K562 (cell line): ENCODE results near the gene VWC2. TPM values are rescaled to one million over a fixed set of nuclear protein-coding genes. Genes with fewer than 3 reads are reported as not detected.

Experiments used
- ATAC-seq: fragments of 200-7000 bp; cut with Tn5 transposase; 3 replicates; pipeline ENCODE4 v1.9.1; 2020; ENCODE audit warnings: moderate library complexity
- BruUV-seq: library from RNA; stranded (reverse); fragments of 400-500 nt; replicated peaks from 2 replicates; lab custom pipeline; 2021; lab: Mats Ljungman, UMichigan
- CTCF ChIA-PET: fragments of 300-600 bp; formaldehyde crosslinking; extraction: SDS; loops from one replicate; lab custom pipeline; 2021; ENCODE audit warnings: low intra/inter-chr PET ratio; lab: Yijun Ruan, JAX
- POLR2A ChIA-PET: fragments of 300-600, 350-650 bp; sonication (Branson Sonifier 250); formaldehyde crosslinking; extraction: SDS; loops from one replicate; lab custom pipeline; 2021; ENCODE audit warnings: antibody characterized with exemption, inconsistent platforms; lab: Yijun Ruan, JAX
- DNase-seq, 4 experiments: peaks; one replicate each; pipeline versions ENCODE4 v3.0.0 to v3.0.0-alpha.2; 2011 to 2018; ENCODE audit warnings: low spot score in 3 of 4, mixed read lengths in 3 of 4; ENCODE audit errors: extremely low read depth in 1 of 4
- FAIRE-seq: peaks from 2 replicates; lab custom pipeline; 2011; peaks lifted over from hg19 to GRCh38; lab: Jason Lieb, UNC
- H2AFZ ChIP-seq: 2 replicates; pipeline ENCODE4 v1.6.0; 2011; ENCODE audit warnings: low read depth, low read length, control low read depth, inconsistent platforms
- H3K27ac ChIP-seq: fragments of 200-600 bp; 3 replicates; pipeline ENCODE4 v1.8.0; 2011; ENCODE audit warnings: low read depth, mild to moderate bottlenecking, control low read depth, inconsistent platforms, low read length, moderate library complexity, mixed read lengths; ENCODE audit errors: extremely low read depth
- H3K27me3 ChIP-seq, 2 experiments: fragments of 300-600 bp in 1 of 2; 2 replicates in 1 of 2; 3 replicates in 1 of 2; pipeline versions ENCODE4 v1.6.0 to v1.8.0; 2011; ENCODE audit warnings: inconsistent platforms in 2 of 2, low read length in 2 of 2, mild to moderate bottlenecking in 1 of 2, mixed read lengths in 1 of 2, moderate library complexity in 1 of 2; ENCODE audit not compliant: control insufficient read depth in 2 of 2, insufficient read depth in 2 of 2
- H3K36me3 ChIP-seq: fragments of 300-600 bp; 3 replicates; pipeline ENCODE4 v1.8.0; 2011; ENCODE audit warnings: mild to moderate bottlenecking, low read length, inconsistent platforms; ENCODE audit not compliant: control insufficient read depth, insufficient read depth
- H3K4me1 ChIP-seq, 2 experiments: fragments of 200-600 bp in 1 of 2; replicated peaks in 1 of 2; 2 replicates in 1 of 2; 3 replicates in 1 of 2; pipeline versions ENCODE4 v1.5.1 to v1.8.0; 2011; ENCODE audit warnings: inconsistent platforms in 2 of 2, low read length in 2 of 2, mild to moderate bottlenecking in 1 of 2, mixed read lengths in 1 of 2, moderate library complexity in 1 of 2; ENCODE audit not compliant: control insufficient read depth in 2 of 2, insufficient read depth in 2 of 2
- H3K4me2 ChIP-seq: 2 replicates; pipeline ENCODE4 v1.6.1; 2011; ENCODE audit warnings: low read length, control low read depth, inconsistent platforms, mixed read lengths; ENCODE audit not compliant: insufficient read depth
- H3K4me3 ChIP-seq: fragments of 200-600 bp; sonication (generic), shearing (Covaris generic); 2 replicates; pipeline ENCODE4 v1.5.1; 2016; ENCODE audit warnings: control low read depth, inconsistent platforms
- H3K79me2 ChIP-seq: fragments of 200-600 bp; 3 replicates; pipeline ENCODE4 v1.8.0; 2011; ENCODE audit warnings: low read length, inconsistent platforms; ENCODE audit not compliant: control insufficient read depth, insufficient read depth
- H3K9ac ChIP-seq, 2 experiments: 2 replicates each; pipeline versions ENCODE4 v1.6.0 to v1.6.1; 2011; ENCODE audit warnings: low read depth in 2 of 2, low read length in 2 of 2, control low read depth in 1 of 2, inconsistent platforms in 1 of 2, mild to moderate bottlenecking in 1 of 2, mixed read lengths in 1 of 2; ENCODE audit not compliant: insufficient read depth in 1 of 2
- H3K9me1 ChIP-seq: one replicate; pipeline ENCODE4 v1.6.0; 2011; ENCODE audit warnings: inconsistent platforms, mild to moderate bottlenecking, low read length, moderate library complexity; ENCODE audit not compliant: control insufficient read depth, insufficient read depth
- H3K9me3 ChIP-seq: replicated peaks from 2 replicates; pipeline ENCODE4 v1.5.1; 2011; ENCODE audit warnings: low read depth, low read length, inconsistent platforms; ENCODE audit not compliant: control insufficient read depth, insufficient read depth
- H4K20me1 ChIP-seq: replicated peaks from 2 replicates; pipeline ENCODE4 v1.6.1; 2011; ENCODE audit warnings: low read length, inconsistent platforms, mixed read lengths; ENCODE audit not compliant: control insufficient read depth, insufficient read depth
- ARID3A ChIP-seq: IDR thresholded peaks from 2 replicates; pipeline ENCODE4 v1.6.1; 2012; ENCODE audit warnings: low read depth, low read length, improper control_type of control experiment, borderline replicate concordance
- ATF1 ChIP-seq, 2 experiments: fragments of 450-650 bp in 1 of 2; IDR thresholded peaks; 2 replicates each; pipeline ENCODE4 v1.6.1; 2016; ENCODE audit warnings: missing compliant biosample characterization in 1 of 2, missing genetic modification characterization in 1 of 2
- ELF4 ChIP-seq: fragments of 450-650 bp; formaldehyde crosslinking; IDR thresholded peaks from 2 replicates; pipeline ENCODE4 v1.4.0; 2022; ENCODE audit warnings: missing genetic modification characterization
- ELK3 ChIP-seq: fragments of 450-650 bp; formaldehyde crosslinking; IDR thresholded peaks from 2 replicates; pipeline ENCODE4 v1.4.0; 2020; ENCODE audit warnings: mild to moderate bottlenecking
- ETV5 ChIP-seq: sonication (generic); formaldehyde crosslinking; IDR thresholded peaks from 2 replicates; pipeline ENCODE4 v1.4.0; 2020; ENCODE audit warnings: low read depth, mild to moderate bottlenecking, missing genetic modification reagents
- GABPB2 ChIP-seq: fragments of 250-450 bp; sonication (Bioruptor Pico); conservative IDR thresholded peaks from 2 replicates; pipeline ENCODE4 v1.5.1; 2021; ENCODE audit warnings: mild to moderate bottlenecking
- GATAD2A ChIP-seq: fragments of 450-650 bp; IDR thresholded peaks from 2 replicates; pipeline ENCODE4 v1.6.1; 2017
- GTF3C2 ChIP-seq: IDR thresholded peaks from 3 replicates; pipeline ENCODE4 v1.6.1; 2011; ENCODE audit warnings: borderline replicate concordance, mild to moderate bottlenecking, moderate library complexity; ENCODE audit not compliant: insufficient read length; ENCODE audit errors: extremely low read depth
- MECOM ChIP-seq: fragments of 250-450 bp; sonication (Bioruptor Pico); IDR thresholded peaks from 2 replicates; pipeline ENCODE4 v1.8.0; 2022; ENCODE audit warnings: inconsistent platforms
- MITF ChIP-seq: IDR thresholded peaks from 2 replicates; pipeline ENCODE4 v1.6.1; 2014; ENCODE audit warnings: antibody characterized with exemption
- PPARD ChIP-seq: fragments of 250-450 bp; sonication (Bioruptor Pico); IDR thresholded peaks from 2 replicates; pipeline ENCODE4 v1.8.0; 2022; ENCODE audit warnings: inconsistent platforms, mild to moderate bottlenecking, moderate library complexity
- RAD21 ChIP-seq, 2 experiments: fragments of 250-450 bp in 1 of 2; fragments of 450-650 bp in 1 of 2; sonication (Bioruptor Pico) in 1 of 2; formaldehyde crosslinking in 1 of 2; IDR thresholded peaks in 1 of 2; conservative IDR thresholded peaks in 1 of 2; 2 replicates each; pipeline versions ENCODE4 v1.4.0 to v1.8.0; 2020 to 2022; ENCODE audit warnings: mild to moderate bottlenecking in 2 of 2, moderate library complexity in 1 of 2
- RBM34 ChIP-seq: fragments of 200-400 bp; formaldehyde crosslinking; IDR thresholded peaks from 2 replicates; pipeline ENCODE4 v1.6.1; 2018; ENCODE audit warnings: low read length, borderline replicate concordance; ENCODE audit not compliant: insufficient read depth
- SMC3 ChIP-seq: conservative IDR thresholded peaks from 2 replicates; pipeline ENCODE4 v1.6.1; 2011; ENCODE audit warnings: low read depth, low read length, improper control_type of control experiment; ENCODE audit not compliant: insufficient read depth
- ZNF431 ChIP-seq: sonication (generic); formaldehyde crosslinking; IDR thresholded peaks from 2 replicates; pipeline ENCODE4 v1.8.0; 2022; ENCODE audit warnings: mild to moderate bottlenecking, missing genetic modification reagents
- ZNF717 ChIP-seq: fragments of 250-450 bp; sonication (Bioruptor Pico); IDR thresholded peaks from 2 replicates; pipeline ENCODE4 v1.5.0; 2021
- WGBS: fragments of 100-300 bp; shearing (Covaris generic); methylation state at CpG from one replicate; pipeline ENCODE4 v1.1.6; 2016; ENCODE audit warnings: low coverage, mixed read lengths; ENCODE audit not compliant: insufficient coverage; ENCODE audit errors: missing lambda C conversion rate; 5-methylcytosine and 5-hydroxymethylcytosine counted together
- in situ Hi-C: fragments of 300-500 bp; cut with MboI; formaldehyde crosslinking; loops from 4 replicates; pipeline ENCODE4 v1.15.0; 2018; ENCODE audit warnings: inconsistent platforms, mixed read lengths
- intact Hi-C: fragments of 100-400 bp; cut with micrococcal nuclease; formaldehyde crosslinking; loops from 2 replicates; pipeline ENCODE4 v1.14.2; 2022
- polyA plus RNA-seq, 8 experiments: library from polyadenylated mRNA; depleted of rRNA in 4 of 8; stranded (reverse) in 5 of 8; unstranded in 3 of 8; fragments of >200 nt; fragmentation: Nextera tagmentation in 2 of 8; fragmentation: Illumina TruSeq in 1 of 8; extraction: Ambion mirVana in 2 of 8; extraction: Trizol in 1 of 8; gene quantifications; 2 replicates each; pipeline versions ENCODE4 v1.2.1 to v1.2.3, GENCODE V29; 2011 to 2014; ENCODE audit warnings: inconsistent platforms in 1 of 8, missing spikeins in 1 of 8
- total RNA-seq, 7 experiments: library from RNA; depleted of rRNA in 6 of 7; stranded (reverse); fragments of >200 nt in 6 of 7; fragmentation: Illumina TruSeq in 2 of 7; extraction: Trizol in 2 of 7; gene quantifications; 2 replicates each; pipeline versions ENCODE4 v1.2.1 to v1.2.3, GENCODE V29; 2011 to 2021; ENCODE audit warnings: low replicate concordance in 1 of 7

Gene VWC2
- total and polyA plus RNA-seq, 9 of the 15 experiments (the other 6 are each of a cell fraction or from before 2014, with no cell fraction given): not detected

GRCh38 chr7:49848211-49848841 is 74.9 kb downstream of the VWC2 start:
- no peak for FAIRE-seq
- BruUV-seq: no TSS peak
- 0% methylated on average over 7 of the region's 8 CpGs for WGBS
- no peak overlapping the region for H3K4me3 ChIP-seq
- no peak overlapping the region for H3K4me2 ChIP-seq
- no peaks in the 10 kb centered on the region for H3K36me3 ChIP-seq
- H3K9me3 ChIP-seq: no peaks in the 10 kb centered on the region
- no peaks in the 10 kb centered on the region for H3K9me1 ChIP-seq
- POLR2A ChIA-PET: no interaction called here
- no peak overlapping the region for H3K9ac ChIP-seq
- intact Hi-C loops (no loop called here), in situ Hi-C loops (no loop called here)
- no peak overlapping the region for H3K27ac ChIP-seq
- no peaks in the 10 kb centered on the region for H3K27me3 ChIP-seq
- H3K4me1 ChIP-seq: no peaks in the 10 kb centered on the region
- DNase-seq: no peak
- H3K79me2 ChIP-seq: no peaks in the 10 kb centered on the region
- H2AFZ ChIP-seq: no peak overlapping the region
- H4K20me1 ChIP-seq: no peaks in the 10 kb centered on the region
- ATAC-seq: no peak
- CTCF ChIA-PET: no interaction called here
- TF ChIP-seq PPARD (CRISPR knock-in tag): no peak
- TF ChIP-seq ZNF717 (CRISPR knock-in tag): no peak
- TF ChIP-seq RBM34: no peak
- TF ChIP-seq ZNF431 (CRISPR knock-in tag): no peak
- no peak for TF ChIP-seq RAD21 (CRISPR knock-in tag; conservative IDR thresholded peaks at IDR 0.05 in 1 of 2, IDR thresholded peaks at IDR 0.05 in 1 of 2)
- TF ChIP-seq ELF4: no peak
- TF ChIP-seq MECOM (CRISPR knock-in tag): no peak
- no peak for TF ChIP-seq SMC3
- no peak for TF ChIP-seq ARID3A
- TF ChIP-seq ETV5 (CRISPR knock-in tag): no peak
- TF ChIP-seq GATAD2A: no peak
- TF ChIP-seq GABPB2 (CRISPR knock-in tag): no peak
- no peak for TF ChIP-seq ATF1 (CRISPR knock-in tag; IDR thresholded peaks at IDR 0.05)
- TF ChIP-seq ATF1 (tag; IDR thresholded peaks at IDR 0.05): no peak
- TF ChIP-seq MITF: no peak
- no peak for TF ChIP-seq ELK3 (CRISPR knock-in tag)
- TF ChIP-seq GTF3C2: no peak
